Right lobe of liver (tissue), 6 donors: ENCODE data around the gene ETNK1. TPM values are rescaled to one million over a fixed set of nuclear protein-coding genes. Genes with fewer than 3 reads are reported as not detected.

ENCODE experiments used
- ATAC-seq, 4 donors: fragments of 200-7000 bp; cut with Tn5 transposase; one replicate each; pipeline ENCODE4 v1.9.1; 2020; ENCODE audit warnings: mild to moderate bottlenecking in 4 of 4, moderate library complexity in 4 of 4
- DNase-seq, 3 donors: peaks; one replicate each; pipeline ENCODE4 v3.0.0-alpha.2; 2020
- H3K27ac ChIP-seq, 3 donors: fragments of 200-600 bp; one replicate each; pipeline ENCODE4 v1.8.0; 2022
- H3K27me3 ChIP-seq, 2 donors: fragments of 200-600 bp; one replicate each; pipeline ENCODE4 v1.8.0; 2022
- H3K36me3 ChIP-seq, 4 donors: fragments of 200-600 bp; sonication (generic) in 1 of 4; one replicate each; pipeline versions ENCODE4 v1.5.1 to v1.8.0; 2017 to 2022; ENCODE audit warnings: control low read depth in 1 of 4
- H3K4me1 ChIP-seq, 4 donors: fragments of 200-600 bp; sonication (generic) in 1 of 4; one replicate each; pipeline versions ENCODE4 v1.5.1 to v1.8.0; 2017 to 2022; ENCODE audit warnings: control low read depth in 1 of 4
- H3K4me3 ChIP-seq, 3 donors: fragments of 200-600 bp; one replicate each; pipeline ENCODE4 v1.8.0; 2022
- H3K9me3 ChIP-seq, 4 donors: fragments of 200-600 bp; sonication (generic) in 1 of 4; one replicate each; pipeline versions ENCODE4 v1.5.1 to v1.8.0; 2017 to 2022; ENCODE audit warnings: control low read depth in 1 of 4
- POLR2A ChIP-seq: fragments of 450-650 bp; IDR thresholded peaks from one replicate; pipeline ENCODE4 v1.6.1; 2017; ENCODE audit warnings: antibody characterized with exemption, mild to moderate bottlenecking
- WGBS: methylation state at CpG from one replicate; pipeline ENCODE4 v1.1.6; 2018; ENCODE audit warnings: low coverage, low lambda C conversion rate; ENCODE audit not compliant: insufficient coverage; ENCODE audit errors: missing lambda C conversion rate; 5-methylcytosine and 5-hydroxymethylcytosine counted together
- intact Hi-C, 2 donors: fragments of 100-400 bp; cut with DNase I; formaldehyde crosslinking; loops; one replicate each; pipeline versions ENCODE4 v1.11.2 to v1.14.1; 2022
- small RNA-seq, 2 experiments: library from RNA; depleted of rRNA; stranded (forward); fragments of <200 nt; gene quantifications; one replicate each; pipeline ENCODE3, GENCODE V24; 2016
- total RNA-seq, 6 experiments: library from RNA; depleted of rRNA in 2 of 6; stranded (reverse); fragments of >200 nt in 2 of 6; fragmentation: NEBNext Ultra II Directional in 3 of 6; extraction: Animal tissue kit (Norgen Biotek cat#: 25700) in 3 of 6; gene quantifications; one replicate each; pipeline versions ENCODE4 v1.1.0 to v1.2.4, GENCODE V29; 2016 to 2023
- TF ChIP-seq, protein P1 (sequence below), 4 donors: fragments of 200-600 bp in 3 of 4; fragments of 450-650 bp in 1 of 4; IDR thresholded peaks; one replicate each; pipeline versions ENCODE4 v1.5.1 to v1.8.0; 2016 to 2022; ENCODE audit warnings: antibody characterized with exemption in 4 of 4, mild to moderate bottlenecking in 2 of 4
- donor health status: DM: no; HTN: yes; CAD: no.
- donor health status: DM: no; HTN: no; CAD: no.
- donor health status: DM: no; HTN: no; CAD: no.
- donor health status: DM: no; HTN: yes; CAD: no.
- donor health status: DM: no; HTN: yes; CAD: no.

Gene ETNK1
- total RNA-seq, 6 experiments from 2014 or later = 24.1 to 65.3 (median 34.8) TPM

GRCh38 chr12:22738945-22739344, 114.0 kb downstream of the ETNK1 start:
- intact Hi-C loops = no loop called here
- no peak for ATAC-seq

More at GRCh38 chr12:22738945-22739344, 114.0 kb downstream of the ETNK1 start:
- H3K4me3 ChIP-seq = no peak overlapping the region
- no peaks in the 10 kb centered on the region for H3K9me3 ChIP-seq
- no peak for DNase-seq
- WGBS = 57% methylated on average over 1 of the region's 1 CpG
- H3K27ac ChIP-seq = no peak overlapping the region
- peaks cover 0 to 7% (median under 1%) of the 10 kb centered on the region in 4 donors for H3K4me1 ChIP-seq
- TF ChIP-seq, protein P1, sequence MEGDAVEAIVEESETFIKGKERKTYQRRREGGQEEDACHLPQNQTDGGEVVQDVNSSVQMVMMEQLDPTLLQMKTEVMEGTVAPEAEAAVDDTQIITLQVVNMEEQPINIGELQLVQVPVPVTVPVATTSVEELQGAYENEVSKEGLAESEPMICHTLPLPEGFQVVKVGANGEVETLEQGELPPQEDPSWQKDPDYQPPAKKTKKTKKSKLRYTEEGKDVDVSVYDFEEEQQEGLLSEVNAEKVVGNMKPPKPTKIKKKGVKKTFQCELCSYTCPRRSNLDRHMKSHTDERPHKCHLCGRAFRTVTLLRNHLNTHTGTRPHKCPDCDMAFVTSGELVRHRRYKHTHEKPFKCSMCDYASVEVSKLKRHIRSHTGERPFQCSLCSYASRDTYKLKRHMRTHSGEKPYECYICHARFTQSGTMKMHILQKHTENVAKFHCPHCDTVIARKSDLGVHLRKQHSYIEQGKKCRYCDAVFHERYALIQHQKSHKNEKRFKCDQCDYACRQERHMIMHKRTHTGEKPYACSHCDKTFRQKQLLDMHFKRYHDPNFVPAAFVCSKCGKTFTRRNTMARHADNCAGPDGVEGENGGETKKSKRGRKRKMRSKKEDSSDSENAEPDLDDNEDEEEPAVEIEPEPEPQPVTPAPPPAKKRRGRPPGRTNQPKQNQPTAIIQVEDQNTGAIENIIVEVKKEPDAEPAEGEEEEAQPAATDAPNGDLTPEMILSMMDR (IDR thresholded peaks at IDR 0.05) = no peak
- TF ChIP-seq POLR2A = no peak
- no peaks in the 10 kb centered on the region for H3K36me3 ChIP-seq
- H3K27me3 ChIP-seq = no peaks in the 10 kb centered on the region

Small RNAs within 50 kb of the gene (small RNA-seq; reads per million reads assigned to genes)
- gene RPS27P22 = 0 reads per million in 2 experiments

Other genes starting within 250 kb of the ETNK1 start
- 10 to 100 TPM in 5 of 6 experiments, 1 to 10 TPM in 1; 8.5 to 15.1 (median 12.4) TPM for gene C2CD5, start 80.6 kb upstream of the ETNK1 start, total RNA-seq